ENCODE data around the gene ITM2B.

DNA sequence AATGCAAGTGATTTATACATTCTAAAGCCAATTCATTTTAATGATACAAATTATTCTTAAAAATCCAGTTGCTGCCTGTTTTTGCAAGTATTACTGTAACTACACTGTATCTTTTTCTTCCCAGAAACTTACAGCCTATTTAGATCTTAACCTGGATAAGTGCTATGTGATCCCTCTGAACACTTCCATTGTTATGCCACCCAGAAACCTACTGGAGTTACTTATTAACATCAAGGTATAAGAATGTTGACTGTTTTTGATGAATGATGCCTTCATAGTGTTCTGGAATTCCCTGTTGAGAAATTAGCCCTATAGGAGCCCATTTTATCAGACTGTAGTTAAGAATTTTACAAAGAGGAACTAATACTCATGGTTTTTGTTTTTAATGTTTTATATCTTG is 25.0 kb downstream of the ITM2B start:
- TF ChIP-seq GATA2 (IDR thresholded peaks at IDR 0.05; ENCODE audit: low read depth, low read length) (no peak), GATA3 (IDR thresholded peaks at IDR 0.05; ENCODE audit: low read depth, low read length) (no peak)
